Fibroblast of lung (primary cell): ENCODE results near the gene GMCL2. TPM values are rescaled to one million over a fixed set of nuclear protein-coding genes. Genes with fewer than 3 reads are reported as not detected.

Experiments
- DNase-seq, 2 donors: peaks; one replicate each; pipeline versions ENCODE4 v3.0.0 to v3.0.0-alpha.2; 2010; ENCODE audit warnings: low read depth in 2 of 2
- H2AFZ ChIP-seq: 2 replicates; pipeline ENCODE4 v1.5.1; 2012; ENCODE audit warnings: low read length, control low read depth, inconsistent platforms
- H3K27ac ChIP-seq: 2 replicates; pipeline ENCODE4 v1.5.1; 2011; ENCODE audit warnings: low read length, control low read depth; ENCODE audit not compliant: insufficient read depth
- H3K27me3 ChIP-seq: 2 replicates; pipeline ENCODE4 v1.5.1; 2011; ENCODE audit warnings: mild to moderate bottlenecking, low read length; ENCODE audit not compliant: control insufficient read depth, insufficient read depth
- H3K36me3 ChIP-seq: 2 replicates; pipeline ENCODE4 v1.5.1; 2011; ENCODE audit warnings: low read length; ENCODE audit not compliant: control insufficient read depth, insufficient read depth
- H3K4me1 ChIP-seq: 2 replicates; pipeline ENCODE4 v1.5.1; 2011; ENCODE audit warnings: low read length; ENCODE audit not compliant: control insufficient read depth, insufficient read depth; ENCODE audit errors: extremely low read depth
- H3K4me2 ChIP-seq: 2 replicates; pipeline ENCODE4 v1.5.1; 2011; ENCODE audit warnings: low read length, control low read depth; ENCODE audit not compliant: insufficient read depth; ENCODE audit errors: extremely low read depth
- H3K4me3 ChIP-seq, 4 experiments: fragments of 200-600 bp in 1 of 4; sonication (generic) in 1 of 4; replicated peaks in 1 of 4; 2 replicates each; pipeline ENCODE4 v1.5.1; 2011 to 2016; ENCODE audit warnings: low read length in 4 of 4, low read depth in 3 of 4, mild to moderate bottlenecking in 3 of 4, control low read depth in 2 of 4, inconsistent platforms in 1 of 4, mixed read lengths in 1 of 4; ENCODE audit not compliant: insufficient read depth in 1 of 4; ENCODE audit errors: control extremely low read depth in 1 of 4
- H3K79me2 ChIP-seq: 2 replicates; pipeline ENCODE4 v1.5.1; 2012; ENCODE audit warnings: mild to moderate bottlenecking, low read length, inconsistent platforms; ENCODE audit not compliant: control insufficient read depth, insufficient read depth
- H3K9ac ChIP-seq: 2 replicates; pipeline ENCODE4 v1.5.1; 2011; ENCODE audit warnings: mild to moderate bottlenecking, low read length, control low read depth; ENCODE audit not compliant: insufficient read depth
- H3K9me3 ChIP-seq: 2 replicates; pipeline ENCODE4 v1.5.1; 2012; ENCODE audit warnings: low read depth, low read length; ENCODE audit not compliant: control insufficient read depth, insufficient read depth
- H4K20me1 ChIP-seq: 2 replicates; pipeline ENCODE4 v1.5.1; 2011; ENCODE audit warnings: low read length; ENCODE audit not compliant: control insufficient read depth, insufficient read depth; ENCODE audit errors: extremely low read depth
- EZH2 ChIP-seq: IDR thresholded peaks from 2 replicates; pipeline ENCODE4 v1.5.1; 2012; ENCODE audit warnings: low read length, control low read depth, mild to moderate bottlenecking; ENCODE audit errors: missing control alignments
- polyA plus RNA-seq, 2 donors: library from polyadenylated mRNA; depleted of rRNA in 1 of 2; stranded (reverse) in 1 of 2; unstranded in 1 of 2; fragments of >200 nt; gene quantifications; 2 replicates each; pipeline ENCODE4 v1.2.1, GENCODE V29; 2011 to 2012; ENCODE audit warnings: missing spikeins in 1 of 2
- total RNA-seq: library from RNA; depleted of rRNA; stranded (reverse); fragments of >200 nt; gene quantifications from 2 replicates; pipeline ENCODE4 v1.2.1, GENCODE V29; 2014
- TF ChIP-seq, protein P1 (sequence below), 2 donors: IDR thresholded peaks in 1 of 2; conservative IDR thresholded peaks in 1 of 2; 1 replicate in 1 of 2; 2 replicates in 1 of 2; pipeline ENCODE4 v1.5.1; 2011 to 2012; ENCODE audit warnings: low read length in 2 of 2, control low read depth in 1 of 2, inconsistent platforms in 1 of 2, low read depth in 1 of 2, mild to moderate bottlenecking in 1 of 2

Gene GMCL2
- total and polyA plus RNA-seq, 2 donors (not counting 1 experiment from before 2014, with no cell fraction given) = under 0.01 TPM; not detected in 1

DNA sequence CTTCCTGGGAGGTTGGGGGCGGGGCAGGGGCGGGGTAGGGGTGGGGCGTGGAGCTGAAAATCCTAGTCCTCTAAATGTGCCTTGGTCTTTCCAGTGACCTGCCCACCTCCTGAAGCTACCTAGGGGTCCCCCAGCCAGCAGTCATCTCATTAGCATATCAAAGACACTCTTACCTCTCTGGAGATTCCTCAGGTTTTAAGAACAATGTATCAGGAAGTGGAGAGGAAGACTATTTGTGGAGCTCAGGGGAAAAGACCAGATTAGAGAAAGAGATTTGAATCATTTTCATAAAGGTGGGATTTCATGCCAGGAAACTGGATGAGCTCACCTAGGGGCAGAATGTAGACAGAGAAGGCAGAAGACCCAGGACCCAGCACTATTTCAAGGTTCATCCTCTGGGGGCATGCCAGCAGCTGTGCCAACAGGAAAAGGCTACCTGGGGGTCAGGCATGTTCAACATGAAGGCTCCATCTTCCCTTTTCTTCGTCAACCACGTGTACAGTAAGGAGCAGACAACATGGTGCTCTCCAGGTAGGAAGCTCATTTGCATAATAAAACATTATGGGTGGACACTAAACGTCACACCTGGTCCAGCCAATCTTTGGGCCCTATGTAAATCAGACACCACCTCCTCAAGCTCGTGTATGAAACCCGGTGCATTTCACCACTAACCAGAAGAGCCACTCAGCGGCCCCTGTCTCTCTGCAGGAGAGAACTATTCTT lies 6.9 kb downstream of the GMCL2 start:
- no peaks in the 10 kb centered on the region for H4K20me1 ChIP-seq
- H3K9ac ChIP-seq = no peak overlapping the region
- no peaks in the 10 kb centered on the region for H3K36me3 ChIP-seq
- no peak overlapping the region for H2AFZ ChIP-seq
- TF ChIP-seq, protein P1, sequence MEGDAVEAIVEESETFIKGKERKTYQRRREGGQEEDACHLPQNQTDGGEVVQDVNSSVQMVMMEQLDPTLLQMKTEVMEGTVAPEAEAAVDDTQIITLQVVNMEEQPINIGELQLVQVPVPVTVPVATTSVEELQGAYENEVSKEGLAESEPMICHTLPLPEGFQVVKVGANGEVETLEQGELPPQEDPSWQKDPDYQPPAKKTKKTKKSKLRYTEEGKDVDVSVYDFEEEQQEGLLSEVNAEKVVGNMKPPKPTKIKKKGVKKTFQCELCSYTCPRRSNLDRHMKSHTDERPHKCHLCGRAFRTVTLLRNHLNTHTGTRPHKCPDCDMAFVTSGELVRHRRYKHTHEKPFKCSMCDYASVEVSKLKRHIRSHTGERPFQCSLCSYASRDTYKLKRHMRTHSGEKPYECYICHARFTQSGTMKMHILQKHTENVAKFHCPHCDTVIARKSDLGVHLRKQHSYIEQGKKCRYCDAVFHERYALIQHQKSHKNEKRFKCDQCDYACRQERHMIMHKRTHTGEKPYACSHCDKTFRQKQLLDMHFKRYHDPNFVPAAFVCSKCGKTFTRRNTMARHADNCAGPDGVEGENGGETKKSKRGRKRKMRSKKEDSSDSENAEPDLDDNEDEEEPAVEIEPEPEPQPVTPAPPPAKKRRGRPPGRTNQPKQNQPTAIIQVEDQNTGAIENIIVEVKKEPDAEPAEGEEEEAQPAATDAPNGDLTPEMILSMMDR (conservative IDR thresholded peaks at IDR 0.05 in 1 of 2, IDR thresholded peaks at IDR 0.05 in 1 of 2; ENCODE audit: low read depth in 1 of 2, low read length in 2 of 2) = no peak
- TF ChIP-seq EZH2 = no peak
- no peaks in the 10 kb centered on the region for H3K79me2 ChIP-seq
- peaks cover 3% of the 10 kb centered on the region for H3K27me3 ChIP-seq
- DNase-seq = no peak
- no peak overlapping the region for H3K4me3 ChIP-seq
- H3K9me3 ChIP-seq = no peaks in the 10 kb centered on the region
- no peak overlapping the region for H3K27ac ChIP-seq
- no peaks in the 10 kb centered on the region for H3K4me1 ChIP-seq
- no peak overlapping the region for H3K4me2 ChIP-seq

DNA sequence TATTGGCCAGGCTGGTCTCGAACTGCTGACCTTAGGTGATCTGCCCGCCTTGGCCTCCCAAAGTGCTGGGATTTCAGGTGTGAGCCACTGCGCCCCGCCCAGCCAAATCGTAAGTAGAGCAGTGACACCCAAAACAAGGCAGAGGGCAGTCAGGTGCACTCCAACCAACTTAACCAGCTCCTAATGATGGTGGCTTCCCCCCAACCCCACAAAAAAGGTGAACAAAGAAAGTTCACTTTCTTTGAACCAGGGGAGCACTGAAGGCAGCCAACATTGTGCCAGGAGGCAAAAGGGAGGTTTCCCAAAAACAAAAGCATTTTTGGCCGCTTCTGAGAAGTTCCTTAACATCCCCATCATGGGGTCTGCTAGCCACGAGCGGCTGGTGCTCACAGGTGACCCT lies 9.6 kb downstream of the GMCL2 start:
- no peak overlapping the region for H3K9ac ChIP-seq
- no peak overlapping the region for H3K27ac ChIP-seq
- DNase-seq = no peak
- TF ChIP-seq EZH2 = no peak
- TF ChIP-seq, protein P1 (conservative IDR thresholded peaks at IDR 0.05 in 1 of 2, IDR thresholded peaks at IDR 0.05 in 1 of 2; ENCODE audit: low read depth in 1 of 2, low read length in 2 of 2) = no peak
- H2AFZ ChIP-seq = no peak overlapping the region
- no peaks in the 10 kb centered on the region for H3K4me1 ChIP-seq
- H3K79me2 ChIP-seq = no peaks in the 10 kb centered on the region
- H3K9me3 ChIP-seq = no peaks in the 10 kb centered on the region
- no peaks in the 10 kb centered on the region for H4K20me1 ChIP-seq
- H3K27me3 ChIP-seq = peaks cover 3% of the 10 kb centered on the region
- H3K36me3 ChIP-seq = no peaks in the 10 kb centered on the region
- H3K4me2 ChIP-seq = no peak overlapping the region
- H3K4me3 ChIP-seq = no peak overlapping the region

DNA sequence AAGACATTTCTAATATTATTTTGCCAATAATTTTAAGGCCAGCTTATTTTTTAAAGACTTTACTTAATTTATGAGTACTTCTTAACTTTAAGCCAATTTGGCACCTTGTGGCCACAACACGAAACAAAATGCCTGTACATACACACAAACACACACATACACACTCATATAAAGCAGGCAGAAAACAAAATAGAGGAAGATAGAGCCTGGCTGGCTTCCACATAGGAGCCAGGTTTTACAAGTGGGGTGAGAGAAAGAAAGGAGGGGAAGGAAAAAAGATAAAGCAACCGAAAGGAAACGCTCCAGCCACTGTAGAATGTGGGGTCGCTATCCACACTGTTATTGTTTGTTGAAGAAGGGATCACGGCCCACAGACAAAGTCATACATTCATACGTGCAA lies 10.4 kb downstream of the GMCL2 start:
- Histone ChIP-seq H3K36me3 (no peaks in the 10 kb centered on the region), H3K9me3 (no peaks in the 10 kb centered on the region), H3K4me3 (no peak overlapping the region), H3K4me1 (no peaks in the 10 kb centered on the region), H3K27me3 (peaks cover 3% of the 10 kb centered on the region), H2AFZ (no peak overlapping the region), H3K27ac (no peak overlapping the region), H3K79me2 (no peaks in the 10 kb centered on the region), H3K9ac (no peak overlapping the region), H4K20me1 (no peaks in the 10 kb centered on the region), H3K4me2 (no peak overlapping the region)
- DNase-seq = no peak
- TF ChIP-seq EZH2 = no peak
- TF ChIP-seq, protein P1 (conservative IDR thresholded peaks at IDR 0.05 in 1 of 2, IDR thresholded peaks at IDR 0.05 in 1 of 2; ENCODE audit: low read depth in 1 of 2, low read length in 2 of 2) = no peak
